ENCODE results near the gene CHD9NB.
"Not testable (repeated sequence)": the region's sequence is repeated elsewhere in the genome, so short reads cannot be mapped to it uniquely, and the experiment has no call there.

Gene CHD9NB

GRCh38 chr16:53040788-53041187, 11.9 kb downstream of the CHD9NB start:
- Histone ChIP-seq H3K36me3 (no peaks in the 10 kb centered on the region), H3K27ac (no peak overlapping the region), H3K9me3 (no peaks in the 10 kb centered on the region), H3K4me3 (ENCODE audit: low read depth in 1 of 2, low read length in 1 of 2) (no peak overlapping the region), H3K4me1 (ENCODE audit: control insufficient read depth in 1 of 2, insufficient read depth in 1 of 2, low read depth in 1 of 2, low read length in 1 of 2) (no peaks in the 10 kb centered on the region), H3K27me3 (peaks cover 19% of the 10 kb centered on the region)
- TF ChIP-seq, protein P1, sequence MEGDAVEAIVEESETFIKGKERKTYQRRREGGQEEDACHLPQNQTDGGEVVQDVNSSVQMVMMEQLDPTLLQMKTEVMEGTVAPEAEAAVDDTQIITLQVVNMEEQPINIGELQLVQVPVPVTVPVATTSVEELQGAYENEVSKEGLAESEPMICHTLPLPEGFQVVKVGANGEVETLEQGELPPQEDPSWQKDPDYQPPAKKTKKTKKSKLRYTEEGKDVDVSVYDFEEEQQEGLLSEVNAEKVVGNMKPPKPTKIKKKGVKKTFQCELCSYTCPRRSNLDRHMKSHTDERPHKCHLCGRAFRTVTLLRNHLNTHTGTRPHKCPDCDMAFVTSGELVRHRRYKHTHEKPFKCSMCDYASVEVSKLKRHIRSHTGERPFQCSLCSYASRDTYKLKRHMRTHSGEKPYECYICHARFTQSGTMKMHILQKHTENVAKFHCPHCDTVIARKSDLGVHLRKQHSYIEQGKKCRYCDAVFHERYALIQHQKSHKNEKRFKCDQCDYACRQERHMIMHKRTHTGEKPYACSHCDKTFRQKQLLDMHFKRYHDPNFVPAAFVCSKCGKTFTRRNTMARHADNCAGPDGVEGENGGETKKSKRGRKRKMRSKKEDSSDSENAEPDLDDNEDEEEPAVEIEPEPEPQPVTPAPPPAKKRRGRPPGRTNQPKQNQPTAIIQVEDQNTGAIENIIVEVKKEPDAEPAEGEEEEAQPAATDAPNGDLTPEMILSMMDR (IDR thresholded peaks at IDR 0.05), result no peak

DNA sequence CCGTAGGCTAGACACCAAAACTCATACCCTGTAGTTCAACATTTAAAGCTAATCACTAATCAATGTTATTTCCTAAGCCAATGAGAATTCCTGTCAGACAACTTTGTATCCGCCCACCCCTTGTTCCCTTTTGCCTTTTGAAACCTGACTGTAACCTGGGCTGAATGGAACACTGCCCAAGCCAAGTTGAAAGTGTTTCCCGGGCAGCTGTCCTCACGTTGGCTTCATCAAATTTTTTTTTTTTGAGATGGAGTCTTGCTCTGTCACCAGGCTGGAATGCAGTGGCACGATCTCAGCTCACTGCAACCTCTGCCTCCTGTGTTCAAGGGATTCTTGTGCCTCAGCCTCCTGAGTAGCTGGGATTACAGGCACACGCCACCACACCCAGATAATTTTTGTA, 16.0 kb downstream of the CHD9NB start:
- H3K27me3 ChIP-seq; H3K4me1 ChIP-seq (ENCODE audit: control insufficient read depth in 1 of 2, insufficient read depth in 1 of 2, low read depth in 1 of 2, low read length in 1 of 2); H3K4me3 ChIP-seq (ENCODE audit: low read depth in 1 of 2, low read length in 1 of 2); H3K9me3 ChIP-seq; H3K27ac ChIP-seq; H3K36me3 ChIP-seq: not testable (repeated sequence)

DNA sequence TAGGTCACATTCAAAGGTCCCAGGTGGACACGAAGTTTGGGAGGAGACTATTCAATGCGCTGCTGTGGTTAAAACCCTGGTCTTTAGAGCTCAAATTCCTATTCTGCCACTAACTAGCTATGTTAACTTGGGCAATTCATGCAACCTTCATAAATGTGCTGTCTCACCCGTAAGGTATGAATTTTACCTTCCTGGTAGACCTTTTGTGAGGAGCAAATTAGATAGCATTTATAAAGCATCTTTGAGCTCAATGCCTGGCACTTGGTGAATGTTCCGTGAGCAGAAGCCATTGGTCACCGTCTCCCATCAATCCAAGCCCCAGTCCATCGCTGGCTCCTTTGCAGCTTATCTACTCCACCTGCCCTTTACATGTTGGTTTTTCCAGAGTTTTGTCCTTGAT, 16.6 kb downstream of the CHD9NB start:
- Histone ChIP-seq H3K27me3 (no peaks in the 10 kb centered on the region), H3K9me3 (no peaks in the 10 kb centered on the region), H3K27ac (no peak overlapping the region), H3K4me3 (ENCODE audit: low read depth in 1 of 2, low read length in 1 of 2) (no peak overlapping the region), H3K36me3 (no peaks in the 10 kb centered on the region), H3K4me1 (ENCODE audit: control insufficient read depth in 1 of 2, insufficient read depth in 1 of 2, low read depth in 1 of 2, low read length in 1 of 2) (peaks cover 0 to 8% of the 10 kb centered on the region in 2 experiments)
- TF ChIP-seq, protein P1 (IDR thresholded peaks at IDR 0.05), result no peak

DNA sequence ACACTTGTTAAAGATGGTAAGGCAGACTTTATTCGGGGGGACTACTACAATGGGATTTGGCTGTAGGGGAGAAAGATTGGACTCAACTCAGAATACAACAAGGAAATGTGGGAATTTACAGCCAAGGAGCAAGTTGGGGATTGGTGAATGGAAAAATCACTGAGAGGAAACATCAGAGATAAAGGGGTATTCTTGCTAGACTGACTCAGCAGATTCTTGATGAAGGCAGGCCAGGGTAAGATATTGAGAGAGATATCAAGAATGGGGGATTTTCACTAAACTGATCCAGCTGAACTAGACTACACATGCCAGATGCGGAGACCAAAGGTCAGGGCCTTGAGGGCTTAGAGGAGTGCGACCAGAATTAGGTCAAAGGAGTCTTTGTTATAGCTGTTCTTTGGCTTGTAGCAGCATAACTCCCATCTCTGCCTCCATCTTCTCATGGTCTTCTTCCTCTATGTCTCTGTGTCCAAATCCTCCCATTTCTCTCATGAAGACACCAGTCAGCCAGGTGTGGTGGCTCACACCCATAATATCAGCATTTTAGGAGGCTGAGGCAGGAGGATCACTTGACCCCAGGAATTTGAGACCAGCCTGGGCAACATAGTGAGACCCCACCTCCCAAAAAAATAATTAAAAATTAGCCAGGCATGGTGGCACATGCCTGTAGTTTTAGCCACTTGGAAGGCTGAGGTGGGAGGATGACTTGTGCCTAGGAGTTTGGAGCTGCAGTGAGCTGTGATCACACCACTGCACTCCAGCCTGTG, 17.3 kb downstream of the CHD9NB start:
- H3K27me3 ChIP-seq, result no peaks in the 10 kb centered on the region
- no peak overlapping the region for H3K4me3 ChIP-seq (ENCODE audit: low read depth in 1 of 2, low read length in 1 of 2)
- H3K9me3 ChIP-seq, result no peaks in the 10 kb centered on the region
- H3K4me1 ChIP-seq (ENCODE audit: control insufficient read depth in 1 of 2, insufficient read depth in 1 of 2, low read depth in 1 of 2, low read length in 1 of 2), result peaks cover 0 to 8% of the 10 kb centered on the region in 2 experiments
- H3K27ac ChIP-seq, result no peak overlapping the region
- H3K36me3 ChIP-seq, result no peaks in the 10 kb centered on the region
- TF ChIP-seq, protein P1 (IDR thresholded peaks at IDR 0.05), result no peak

DNA sequence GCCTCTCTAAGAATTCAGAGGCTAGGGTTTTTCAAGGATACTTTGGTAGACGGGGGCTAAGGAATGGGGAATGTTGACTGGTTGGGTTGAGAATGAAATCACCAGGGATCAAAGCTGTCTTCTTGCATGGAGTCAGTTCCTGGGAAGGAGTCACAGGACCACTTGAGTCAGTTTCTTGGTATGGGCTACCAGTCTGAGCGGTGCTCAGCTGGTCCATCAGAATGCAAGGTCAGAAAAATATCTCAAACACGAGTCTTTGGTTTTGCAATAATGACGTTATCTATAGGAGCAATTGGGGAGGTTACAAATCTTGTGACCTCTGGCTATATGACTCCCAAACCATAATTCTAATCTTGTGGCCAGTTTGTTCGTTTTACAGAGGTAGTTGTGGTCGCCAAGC, 18.4 kb downstream of the CHD9NB start:
- Histone ChIP-seq H3K4me1 (ENCODE audit: control insufficient read depth in 1 of 2, insufficient read depth in 1 of 2, low read depth in 1 of 2, low read length in 1 of 2) (peaks cover 0 to 8% of the 10 kb centered on the region in 2 experiments), H3K9me3 (no peaks in the 10 kb centered on the region), H3K36me3 (no peaks in the 10 kb centered on the region), H3K27ac (no peak overlapping the region), H3K4me3 (ENCODE audit: low read depth in 1 of 2, low read length in 1 of 2) (no peak overlapping the region), H3K27me3 (no peaks in the 10 kb centered on the region)
- TF ChIP-seq, protein P1 (IDR thresholded peaks at IDR 0.05), result no peak

DNA sequence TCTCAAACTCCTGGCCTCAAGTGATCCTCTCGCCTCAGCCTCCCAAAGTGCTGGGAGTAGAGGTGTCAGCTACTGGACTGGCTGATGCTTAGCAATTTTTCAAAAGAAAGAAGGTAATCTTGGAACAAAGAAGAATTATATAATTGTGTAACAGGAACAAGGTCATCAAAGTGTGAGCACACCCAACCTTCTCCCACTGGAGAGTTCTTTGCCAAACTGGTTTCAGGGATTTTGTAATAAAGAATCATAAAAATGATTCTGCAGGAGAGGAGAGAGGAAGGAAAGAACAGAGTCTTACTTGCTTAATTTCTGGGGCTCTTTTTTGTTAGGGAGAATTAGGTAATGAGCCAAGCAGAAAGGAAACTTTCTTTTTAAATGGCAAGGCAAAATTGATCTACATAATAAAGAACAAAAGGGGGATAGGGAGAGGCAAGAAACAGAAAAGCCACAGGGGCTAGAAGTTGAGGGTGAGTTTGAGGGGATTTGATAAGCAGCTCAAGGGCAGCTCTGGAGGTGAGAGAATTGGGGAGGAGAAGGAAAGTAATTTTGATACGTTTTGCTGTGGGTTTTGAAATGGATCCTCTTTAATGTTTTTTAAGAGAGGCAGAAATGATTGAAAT, 21.3 kb downstream of the CHD9NB start:
- H3K36me3 ChIP-seq, result no peaks in the 10 kb centered on the region
- H3K4me1 ChIP-seq (ENCODE audit: control insufficient read depth in 1 of 2, insufficient read depth in 1 of 2, low read depth in 1 of 2, low read length in 1 of 2), result peaks cover 0 to 8% of the 10 kb centered on the region in 2 experiments
- no peaks in the 10 kb centered on the region for H3K27me3 ChIP-seq
- TF ChIP-seq, protein P1 (IDR thresholded peaks at IDR 0.05), result no peak
- no peak overlapping the region for H3K27ac ChIP-seq
- H3K4me3 ChIP-seq (ENCODE audit: low read depth in 1 of 2, low read length in 1 of 2), result no peak overlapping the region
- H3K9me3 ChIP-seq, result no peaks in the 10 kb centered on the region

All from neutrophil (primary cell).